Myocyte (in vitro differentiated cells): Measurements from ENCODE around the gene GNS. TPM values are rescaled to one million over a fixed set of nuclear protein-coding genes. Genes with fewer than 3 reads are reported as not detected.

Experiments used
- DNase-seq: peaks from one replicate; pipeline ENCODE4 v3.0.0-alpha.2; 2012; ENCODE audit warnings: low read depth
- polyA plus RNA-seq: library from polyadenylated mRNA; unstranded; fragments of >200 nt; gene quantifications from one replicate; pipeline ENCODE4 v1.2.1, GENCODE V29; 2012; ENCODE audit warnings: missing spikeins
- total RNA-seq: library from RNA; depleted of rRNA; stranded (reverse); fragments of >200 nt; gene quantifications from 2 replicates; pipeline ENCODE4 v1.2.3, GENCODE V29; 2014

The GNS gene
- 187 and 201 TPM in 2 replicates for total RNA-seq
- polyA plus RNA-seq, result 134 TPM

DNA sequence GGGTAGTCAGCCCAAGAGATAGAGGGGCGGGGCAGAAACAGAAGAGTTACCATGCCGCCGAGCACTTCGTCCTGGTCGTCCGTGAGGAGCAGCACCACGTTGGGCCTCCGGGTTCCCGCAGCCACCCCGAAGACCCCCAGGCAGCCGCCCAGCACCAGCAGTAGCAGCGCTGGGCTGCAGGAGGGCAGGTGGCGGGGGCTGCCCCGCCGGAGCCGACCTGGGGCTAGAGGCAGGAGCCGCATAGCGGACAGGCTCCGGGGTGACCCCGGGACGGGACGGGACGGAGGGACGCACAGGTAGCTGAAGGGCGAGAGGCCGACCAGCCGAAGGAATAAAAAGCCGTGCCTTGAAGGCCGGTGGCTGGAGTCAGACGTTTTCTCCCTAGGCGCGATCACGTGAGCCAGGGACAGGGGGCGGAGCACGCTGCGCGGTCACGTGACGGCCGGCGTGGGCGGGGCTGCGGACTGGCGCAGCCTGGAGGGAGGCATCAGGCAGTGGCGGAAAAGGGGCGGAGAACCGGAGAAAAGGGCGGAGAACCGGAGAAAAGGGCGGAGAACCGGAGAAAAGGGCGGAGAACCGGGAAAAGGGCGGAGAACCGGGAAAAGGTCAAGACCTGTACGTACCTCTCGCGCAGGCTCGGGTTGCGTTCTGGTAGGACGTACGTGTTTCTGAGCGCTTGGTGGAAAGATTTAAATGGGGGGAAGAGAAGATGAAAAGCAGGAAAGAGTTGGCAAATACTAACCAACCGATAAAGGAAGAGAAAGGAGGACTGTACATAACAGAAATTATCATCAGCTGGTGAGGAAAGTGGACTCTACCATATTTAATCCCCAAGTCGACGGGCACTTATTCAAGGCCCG lies at the start of gene GNS:
TSS of gene GNS (minus strand) at position 372 of the 860 bp plus-strand sequence. CDS start at position 242, 130 bp downstream.
- DNase-seq, result peak; percentile 95

GRCh38 chr12:64808110-64808509 lies 48.9 kb upstream of the GNS start:
- DNase-seq, result no peak

DNA sequence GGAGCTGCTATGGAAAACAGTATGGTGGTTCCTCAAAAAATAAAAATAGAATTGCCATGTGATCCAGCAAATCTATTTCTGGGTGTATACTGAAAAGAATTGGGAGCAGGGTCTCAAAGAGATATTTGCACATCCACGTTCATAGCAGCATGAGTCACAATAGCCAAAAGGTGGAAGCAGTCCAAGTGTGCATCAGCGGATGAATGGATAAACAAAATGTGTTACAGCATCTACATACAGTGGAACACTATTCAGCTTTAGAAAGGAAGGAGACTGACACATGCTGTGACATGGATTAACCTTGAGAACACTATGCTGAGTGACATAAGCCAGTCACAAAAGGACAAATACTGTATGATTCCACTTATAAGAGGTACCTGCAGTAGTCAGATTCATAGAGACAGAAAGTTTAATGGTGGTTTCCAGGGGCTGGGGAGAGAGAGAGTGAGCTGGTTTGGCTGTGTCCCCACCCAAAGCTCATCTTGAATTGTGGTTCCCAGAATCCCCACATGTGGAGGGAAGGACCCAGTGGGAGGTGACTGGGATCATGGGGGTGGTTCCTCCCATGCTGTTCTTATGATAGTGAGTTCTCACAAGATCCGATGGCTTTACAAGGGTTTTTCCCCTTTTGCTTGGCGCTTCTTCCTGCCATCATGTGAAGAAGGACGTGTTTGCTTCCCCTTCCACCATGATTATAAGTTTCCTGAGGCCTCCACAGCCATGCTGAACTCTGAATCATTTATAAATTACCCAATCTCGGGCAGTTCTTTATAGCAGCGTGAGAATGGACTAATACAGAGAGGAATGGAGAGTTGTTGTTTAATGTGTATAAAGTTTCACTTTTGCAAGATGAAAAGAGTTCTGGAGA lies 47.6 kb upstream of the GNS start:
- DNase-seq, result no peak

- no peak for DNase-seq
Observed at GRCh38 chr12:64806173-64806572, 47.0 kb upstream of the GNS start.

DNA sequence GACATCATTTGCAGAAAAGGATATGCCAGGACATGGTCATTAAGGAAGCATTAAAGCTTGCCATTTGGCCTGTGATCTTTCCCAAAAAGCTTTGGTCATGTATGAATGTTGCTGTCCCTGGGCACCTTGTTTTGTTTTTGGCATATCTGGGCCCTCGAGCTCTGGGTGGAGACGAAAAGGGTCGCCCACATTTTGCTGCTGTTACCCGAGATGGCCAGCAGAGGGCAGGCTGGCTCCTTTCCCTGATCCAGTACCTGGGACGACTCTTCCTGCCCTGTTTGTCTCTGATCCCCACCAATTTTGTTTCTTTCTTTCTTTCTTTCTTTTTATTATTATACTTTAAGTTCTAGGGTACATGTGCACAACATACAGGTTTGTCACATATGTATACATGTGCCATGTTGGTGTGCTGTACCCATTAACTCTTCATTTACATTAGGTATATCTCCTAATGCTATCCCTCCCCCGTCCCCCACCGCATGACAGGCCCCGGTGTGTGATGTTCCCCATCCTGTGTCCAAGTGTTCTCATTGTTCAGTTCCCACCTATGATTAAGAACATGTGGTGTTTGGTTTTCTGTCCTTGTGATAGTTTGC lies 43.1 kb upstream of the GNS start:
- DNase-seq, result peak; percentile 59

DNA sequence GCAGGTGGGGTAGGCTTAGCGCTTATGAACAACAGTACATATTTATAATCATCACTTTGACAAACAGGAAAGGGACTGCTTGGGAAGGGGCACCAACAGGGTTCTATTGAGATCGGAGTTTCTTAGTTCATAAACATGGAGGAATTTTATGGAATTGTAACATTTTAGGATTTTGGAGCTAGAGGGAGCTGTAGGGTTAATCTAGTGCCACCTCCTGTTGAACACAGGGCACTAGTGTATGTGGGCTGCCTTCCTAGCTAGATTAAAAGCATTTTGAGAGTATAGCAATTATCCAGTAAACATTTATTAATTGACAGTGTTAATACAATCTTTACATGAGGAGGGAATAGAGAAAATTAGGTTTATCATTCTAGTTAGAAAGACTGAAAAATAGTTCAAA lies 42.2 kb upstream of the GNS start:
- DNase-seq, result no peak

GRCh38 chr12:64800640-64801039 lies 41.4 kb upstream of the GNS start:
- DNase-seq, result no peak

- DNase-seq, result no peak
Observed at GRCh38 chr12:64798165-64798564, 39.0 kb upstream of the GNS start.

- DNase-seq, result no peak
Observed at GRCh38 chr12:64797156-64797555, 38.0 kb upstream of the GNS start.

DNA sequence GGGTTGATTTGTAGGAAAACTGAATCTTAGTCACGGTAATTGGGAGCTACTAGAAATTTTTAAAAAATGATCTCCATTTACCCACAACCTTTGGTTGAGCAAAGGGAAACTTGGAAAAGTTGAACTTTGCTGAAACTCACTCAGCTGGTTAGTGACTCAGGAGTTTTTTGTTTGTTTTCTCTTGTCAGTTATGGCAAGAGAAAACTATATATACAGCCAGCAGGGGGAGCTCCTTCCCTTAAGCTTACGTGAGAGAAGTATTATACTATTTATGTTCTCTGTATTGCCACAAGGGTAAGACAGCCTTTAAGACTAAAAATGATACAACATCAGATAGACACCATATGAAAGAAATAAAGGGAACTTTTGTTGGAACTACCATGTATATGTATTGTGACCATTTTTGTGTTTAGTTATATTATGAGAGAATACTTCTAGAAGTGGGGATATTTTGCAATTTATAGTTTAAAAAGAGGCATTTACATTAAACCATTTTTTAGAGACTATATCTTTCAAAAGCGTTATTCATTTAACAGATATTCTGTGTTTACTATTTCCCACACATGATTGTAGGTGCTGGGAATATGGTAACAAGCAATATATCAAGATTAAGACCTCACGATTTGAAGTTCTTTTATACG lies 37.1 kb upstream of the GNS start:
- DNase-seq, result peak; percentile 88

- DNase-seq, result no peak
Observed at GRCh38 chr12:64794305-64794704, 35.1 kb upstream of the GNS start.

DNA sequence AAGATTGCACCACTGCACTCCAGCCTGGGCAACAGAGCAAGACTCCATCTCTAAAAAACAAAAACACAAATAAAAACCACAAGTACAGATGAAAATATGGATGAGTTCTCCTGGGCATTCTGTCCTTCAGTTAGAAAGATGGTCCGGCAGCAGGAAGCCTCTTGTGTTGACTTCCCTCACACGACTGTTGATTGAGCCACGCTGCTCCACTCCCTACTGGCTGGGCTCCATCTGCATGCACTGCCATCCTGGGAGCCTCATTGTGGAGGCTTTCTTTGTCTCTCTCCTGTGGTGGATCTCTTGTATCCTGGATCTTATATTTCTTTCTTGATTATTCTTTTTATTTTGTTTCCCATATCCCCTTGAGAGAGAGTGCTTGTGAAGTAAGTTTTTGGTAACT lies 34.4 kb upstream of the GNS start:
- DNase-seq, result no peak

DNA sequence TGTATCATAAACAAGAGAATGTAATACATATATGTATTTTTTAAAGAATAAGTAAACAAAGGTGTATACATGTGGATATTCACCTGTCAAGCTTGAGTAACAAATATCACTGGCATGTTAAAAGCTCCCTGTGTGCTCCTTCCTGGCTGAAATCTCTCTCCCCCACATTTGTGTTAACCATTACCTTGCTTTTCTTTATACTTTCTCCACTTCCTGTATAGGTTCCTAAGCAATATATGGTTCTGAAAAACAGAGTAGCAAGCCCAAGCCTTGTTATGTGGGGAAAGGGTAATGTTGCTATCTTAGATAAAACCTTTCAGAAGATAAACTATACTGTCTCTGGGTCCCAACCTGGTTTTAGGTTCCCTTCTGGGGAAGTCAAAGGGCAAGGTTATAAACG lies 32.9 kb upstream of the GNS start:
- DNase-seq, result no peak

DNA sequence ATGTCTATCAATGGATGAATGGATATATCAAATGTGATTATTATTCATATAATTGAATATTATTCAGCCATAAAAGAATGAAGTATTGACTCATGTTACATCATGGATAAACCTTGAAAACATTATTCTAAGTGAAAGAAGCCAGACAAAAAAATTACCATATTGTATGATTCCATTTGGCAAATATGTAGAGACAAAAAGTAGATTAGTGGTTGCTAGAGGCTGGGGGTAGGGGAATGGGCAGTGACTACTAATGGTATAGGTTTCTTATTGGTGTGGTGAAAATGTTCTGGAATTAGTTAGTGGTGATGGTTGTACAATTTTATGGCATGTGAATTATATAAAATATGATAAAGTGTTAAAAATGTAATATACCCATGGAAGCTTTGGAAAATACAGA lies 31.8 kb upstream of the GNS start:
- DNase-seq, result no peak

DNA sequence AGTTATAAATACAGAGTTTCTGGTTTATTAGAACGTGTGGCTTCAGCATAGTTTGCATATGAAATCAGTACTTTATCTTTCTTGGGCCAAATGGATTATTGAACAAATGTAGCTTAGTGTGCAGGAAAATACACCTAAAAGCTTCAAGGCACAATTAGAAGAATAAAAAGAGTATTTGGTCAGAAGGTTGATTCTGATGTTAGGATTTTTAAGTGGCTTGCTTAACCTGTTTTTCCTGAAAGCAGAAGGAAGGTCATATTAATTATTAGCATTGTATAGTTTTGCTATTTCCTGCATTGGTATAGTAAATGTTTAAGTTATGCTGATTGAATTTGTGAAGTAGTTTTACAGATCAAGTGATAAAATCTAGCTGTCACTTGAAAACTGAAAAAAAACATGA lies 31.0 kb upstream of the GNS start:
- no peak for DNase-seq

DNA sequence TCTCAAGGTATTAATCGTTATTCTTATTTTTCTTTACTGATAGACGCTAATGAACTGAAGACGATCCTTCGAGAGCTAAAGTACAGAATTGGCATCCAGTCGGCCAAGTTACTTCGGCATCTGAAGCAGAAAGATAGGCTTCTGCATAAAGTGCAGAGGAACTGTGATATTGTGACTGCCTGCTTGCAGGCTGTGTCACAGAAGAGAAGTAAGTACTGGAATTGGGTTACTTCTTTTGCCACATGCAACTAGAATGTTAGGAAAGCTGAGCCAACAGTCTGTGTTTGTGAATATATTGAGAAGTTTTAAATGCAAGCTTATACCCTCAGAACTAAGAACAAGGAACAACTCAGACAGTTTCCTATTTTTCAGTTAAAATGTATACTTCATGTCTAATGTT lies 26.6 kb upstream of the GNS start:
- no peak for DNase-seq

DNA sequence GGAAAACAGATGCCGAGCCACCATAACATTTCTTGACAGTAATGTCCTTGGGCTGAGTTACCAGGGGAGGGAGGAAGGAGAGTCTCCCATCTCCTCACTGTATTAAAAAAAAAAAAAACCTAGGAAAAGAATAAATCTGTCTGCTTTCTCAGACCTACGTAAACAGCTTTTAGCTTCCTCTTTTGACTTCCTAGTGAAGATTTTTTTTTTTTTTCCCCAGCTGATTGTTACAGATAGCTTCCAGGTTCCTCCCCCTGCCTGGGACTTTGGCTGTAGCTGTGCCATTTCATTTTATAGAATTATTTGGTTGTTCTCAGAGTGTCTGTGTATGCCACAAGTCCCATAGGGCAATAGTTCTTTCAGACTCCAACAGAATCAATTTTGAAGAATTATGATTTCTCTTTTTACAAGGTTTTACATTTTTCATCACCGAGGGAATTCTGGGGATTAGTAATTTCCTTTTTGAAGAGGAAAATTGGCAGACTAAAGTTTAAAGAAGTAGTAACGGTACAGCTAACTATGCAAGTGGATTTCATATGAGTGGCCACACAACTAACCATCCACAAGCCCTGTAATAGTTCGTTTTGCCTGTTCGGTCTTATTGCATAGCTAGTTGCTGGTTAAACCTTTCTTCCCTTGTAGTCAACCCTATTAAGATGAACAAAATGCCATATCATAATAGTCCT lies 23.1 kb upstream of the GNS start:
- no peak for DNase-seq

DNA sequence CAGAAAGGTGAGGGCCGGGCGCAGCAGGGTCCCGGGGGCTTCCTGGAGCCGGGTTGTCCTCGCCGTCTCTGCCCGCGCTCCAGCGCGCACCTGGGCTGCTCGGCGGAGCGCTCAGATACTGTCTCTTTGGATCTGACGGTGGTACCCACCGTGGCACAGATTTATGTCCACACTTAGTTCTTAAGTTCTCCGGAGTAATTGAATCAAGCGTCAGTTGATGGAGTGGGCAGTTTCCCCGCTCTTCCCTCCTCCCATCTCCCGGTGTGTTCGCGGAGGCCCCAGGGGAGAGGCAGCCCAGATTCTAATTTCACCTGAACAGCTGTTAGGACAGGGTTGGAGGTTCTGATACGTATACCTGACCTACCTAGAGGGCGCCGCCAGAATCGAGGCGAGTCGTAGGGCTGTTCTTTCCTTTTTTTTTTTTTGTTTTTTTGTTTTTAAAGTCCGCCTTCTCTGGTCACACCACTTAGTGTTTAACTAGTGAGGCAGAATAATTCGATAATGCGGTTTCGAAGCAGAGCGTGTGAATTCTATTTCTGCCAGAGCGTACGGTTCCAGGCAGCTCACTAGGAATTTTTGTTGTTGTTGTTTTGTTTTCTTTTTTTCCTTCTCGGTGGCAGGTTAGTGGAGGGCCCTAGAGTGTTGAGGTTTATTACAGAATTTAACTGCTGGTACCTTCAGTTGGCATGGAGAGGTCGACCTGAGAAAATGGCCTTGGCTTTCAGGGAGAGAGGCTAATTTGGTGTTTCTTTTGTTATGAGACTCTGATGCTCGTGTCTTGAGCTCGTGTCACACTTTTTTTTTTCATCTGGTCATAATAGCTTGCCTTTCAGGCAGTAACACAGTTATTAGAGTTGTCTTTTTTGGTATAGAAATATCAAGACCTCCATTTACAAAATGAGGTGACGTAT lies 22.3 kb upstream of the GNS start:
- DNase-seq, result no peak

DNA sequence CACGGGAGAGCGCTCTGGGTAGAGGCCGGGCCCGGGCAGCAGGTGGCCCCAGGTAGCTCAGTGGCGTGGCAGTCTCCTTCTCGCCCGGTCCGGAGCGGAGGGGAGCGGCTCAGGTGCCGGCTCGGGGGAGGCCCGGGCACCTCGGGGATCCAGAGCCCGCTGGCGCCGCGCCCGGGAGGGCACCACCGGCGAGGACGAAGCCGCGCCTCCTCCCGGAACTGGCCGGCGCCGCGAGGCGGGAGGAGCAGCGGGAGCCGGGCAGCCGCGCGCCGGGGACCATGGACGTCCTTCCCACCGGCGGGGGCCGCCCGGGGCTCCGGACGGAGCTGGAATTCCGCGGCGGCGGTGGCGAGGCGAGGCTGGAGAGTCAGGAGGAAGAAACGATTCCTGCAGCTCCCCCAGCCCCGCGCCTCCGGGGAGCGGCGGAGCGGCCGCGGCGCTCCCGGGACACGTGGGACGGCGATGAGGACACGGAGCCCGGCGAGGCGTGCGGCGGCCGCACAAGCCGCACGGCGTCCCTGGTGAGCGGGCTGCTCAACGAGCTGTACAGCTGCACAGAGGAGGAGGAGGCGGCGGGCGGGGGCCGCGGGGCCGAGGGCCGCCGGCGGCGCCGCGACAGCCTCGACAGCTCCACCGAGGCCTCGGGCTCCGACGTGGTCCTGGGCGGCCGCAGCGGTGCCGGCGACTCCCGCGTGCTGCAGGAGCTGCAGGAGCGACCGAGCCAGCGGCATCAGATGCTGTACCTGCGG lies 21.5 kb upstream of the GNS start:
- DNase-seq, result peak; percentile 11
